Measurements from ENCODE around the gene DCAF12. TPM values are rescaled to one million over a fixed set of nuclear protein-coding genes. Genes with fewer than 3 reads are reported as not detected.

DCAF12 gene
- total and polyA plus RNA-seq, 2 of the 4 experiments (the other 2 are of a cell fraction) = 7.2 to 17.1 TPM

- H3K23ac ChIP-seq (ENCODE audit: low read depth, low read length) = peak overlapping the region; percentile 94
- H2AK5ac ChIP-seq (ENCODE audit: low read depth, low read length) = peak overlapping the region; percentile 93
- peak overlapping the region; percentile 99 for H2AFZ ChIP-seq (replicated peaks; ENCODE audit: low read length, poor library complexity)
- no peak overlapping the region; the same call in 1 of the 2 replicates for H2BK120ac ChIP-seq (ENCODE audit: low read depth, low read length)
- peak overlapping the region; percentile 76 for H4K91ac ChIP-seq (ENCODE audit: insufficient read depth, low read depth, low read length)
- ChIA-PET POLR2A (ENCODE audit: unreplicated experiment) (no interaction called here), CTCF (no interaction called here)
- peak overlapping the region; percentile 42 for H2BK5ac ChIP-seq (ENCODE audit: low read depth, low read length, poor library complexity, severe bottlenecking)
- peak overlapping the region; percentile 95 for H3K4me2 ChIP-seq (ENCODE audit: low read depth, low read length)
- 2% methylated on average over 13 of the region's 18 CpGs; no CpG with 5 or more reads in 1 of the 2 experiments for WGBS, 2 experiments (ENCODE audit: extremely low coverage in 2 of 2, insufficient read length in 1 of 2)
- peaks cover 11% of the 10 kb centered on the region for H4K20me1 ChIP-seq (ENCODE audit: insufficient read depth, low read length)
- peak overlapping the region; percentile 66 for H3K27ac ChIP-seq (ENCODE audit: insufficient read depth, low read length)
- dilution Hi-C loops (cut with HindIII; ENCODE audit: low sequenced_read_pairs, unreplicated experiment) (no loop called here), in situ Hi-C loops (cut with MboI; ENCODE audit: low sequenced_read_pairs) (loop anchor here (5.0 kb wide), 1 partner anchor 127 kb away; no protein-coding TSS in a partner anchor), intact Hi-C loops (cut with micrococcal nuclease) (loop anchor here (1.0 to 10.0 kb wide), 4 partner anchors 54 to 254 kb away; partner anchors contain the start of genes KIF24, NUDT2 and UBAP1)
- H3K18ac ChIP-seq (ENCODE audit: low read depth, low read length) = no peak overlapping the region
- peaks cover 19 to 48% of the 10 kb centered on the region in 2 experiments for H3K79me1 ChIP-seq (ENCODE audit: low read depth in 1 of 2, low read length in 2 of 2)
- no peaks in the 10 kb centered on the region for H3K9me3 ChIP-seq (ENCODE audit: control insufficient read depth, insufficient read depth, low read length)
- peak overlapping the region; percentile 64 for H3K4me3 ChIP-seq (ENCODE audit: insufficient read depth, low read depth, low read length)
- peaks cover 4% of the 10 kb centered on the region for H3K36me3 ChIP-seq (ENCODE audit: control insufficient read depth, insufficient read depth, low read length)
- H2BK15ac ChIP-seq (ENCODE audit: low read depth, low read length) = no peak overlapping the region
- peaks cover 12% of the 10 kb centered on the region for H3K9me1 ChIP-seq (ENCODE audit: insufficient read depth, low read length)
- BruUV-seq (replicated peaks) = no TSS peak
- H3K56ac ChIP-seq (ENCODE audit: extremely low read depth, insufficient read depth, low read length) = peak overlapping the region; percentile 92
- peak overlapping the region; percentile 13 for H4K5ac ChIP-seq (ENCODE audit: low read depth, low read length)
- 0 out of 2 replicates have a peak, but pooled peaks have one; percentile 18 for TF ChIP-seq CTCF (conservative IDR thresholded peaks at IDR 0.05; ENCODE audit: low read depth, low read length)
- TF ChIP-seq MXI1 (IDR thresholded peaks at IDR 0.05; ENCODE audit: borderline replicate concordance, low read depth, low read length) = 0 out of 2 replicates have a peak, but pooled peaks have one; percentile 35
- TF ChIP-seq ELK1 (IDR thresholded peaks at IDR 0.05; ENCODE audit: borderline replicate concordance, low read depth, low read length) = no peak
- peak overlapping the region; percentile 93 for H3K4ac ChIP-seq (ENCODE audit: low read depth, low read length)
- peak overlapping the region; percentile 90 for H3K9ac ChIP-seq (ENCODE audit: low read depth, low read length)
- peak overlapping the region; percentile 94 to 97 for H4K8ac ChIP-seq (ENCODE audit: low read depth in 2 of 2, low read length in 2 of 2)
- H2AK9ac ChIP-seq (replicated peaks; ENCODE audit: low read depth, low read length, poor library complexity) = peak overlapping the region; percentile 98
- H3K27me3 ChIP-seq (ENCODE audit: control insufficient read depth, insufficient read depth, low read length) = no peaks in the 10 kb centered on the region
- peak; percentile 11 for ATAC-seq (ENCODE audit: low read depth)
- DNase-seq = peak; percentile 41
- peak overlapping the region; percentile 96 for H3K14ac ChIP-seq (replicated peaks; ENCODE audit: low read depth, low read length)
- no peak overlapping the region for H2BK20ac ChIP-seq (ENCODE audit: low read depth, low read length)
- H3K4me1 ChIP-seq (ENCODE audit: control insufficient read depth, insufficient read depth, low read length) = peaks cover 8% of the 10 kb centered on the region
These were observed 754 bp downstream of the DCAF12 start for GRCh38 chr9:34125681-34126206.
